OCI-LY3 (cell line): ENCODE results near the gene PANX3.
"Not testable (repeated sequence)": the region's sequence is repeated elsewhere in the genome, so short reads cannot be mapped to it uniquely, and the experiment has no call there.

Experiments used
- H2AFZ ChIP-seq: fragments of 200-600, 300-600 bp; shearing (Covaris generic); 2 replicates; pipeline ENCODE4 v1.6.0; 2014; ENCODE audit warnings: antibody characterized with exemption, low read depth, low read length
- H3K27ac ChIP-seq: fragments of 200-600, 300-600 bp; sonication (generic); 2 replicates; pipeline ENCODE4 v1.5.1; 2014; ENCODE audit warnings: mild to moderate bottlenecking, low read length, moderate library complexity, mixed read lengths
- H3K27me3 ChIP-seq: fragments of 200-600, 300-600 bp; sonication (generic); 2 replicates; pipeline ENCODE4 v1.6.1; 2014; ENCODE audit warnings: low read depth, low read length, mixed read lengths
- H3K36me3 ChIP-seq: fragments of 200-600, 300-600 bp; sonication (generic); replicated peaks from 2 replicates; pipeline ENCODE3; 2014; ENCODE audit warnings: low read depth, low read length, mixed read lengths
- H3K4me1 ChIP-seq: fragments of 300-600, 200-600 bp; sonication (generic); 2 replicates; pipeline ENCODE4 v1.6.1; 2014; ENCODE audit warnings: low read length, mixed read lengths
- H3K4me2 ChIP-seq: fragments of 200-600, 300-600 bp; sonication (generic); 2 replicates; pipeline ENCODE4 v1.6.1; 2014; ENCODE audit warnings: low read length, mixed read lengths
- H3K4me3 ChIP-seq: fragments of 300-600, 200-600 bp; sonication (generic); 2 replicates; pipeline ENCODE4 v1.5.1; 2014; ENCODE audit warnings: antibody characterized with exemption, mild to moderate bottlenecking, low read length, moderate library complexity
- H3K79me2 ChIP-seq: fragments of 300-600, 200-600 bp; shearing (Covaris generic); 2 replicates; pipeline ENCODE4 v1.6.1; 2014; ENCODE audit warnings: mild to moderate bottlenecking, low read length, mixed read lengths
- H3K9ac ChIP-seq: fragments of 300-600, 200-600 bp; shearing (Covaris generic); 2 replicates; pipeline ENCODE4 v1.6.0; 2014; ENCODE audit warnings: mild to moderate bottlenecking, low read length, moderate library complexity
- H3K9me3 ChIP-seq: fragments of 200-600, 300-600 bp; shearing (Covaris generic); 2 replicates; pipeline ENCODE4 v1.6.1; 2014; ENCODE audit warnings: low read length, mixed read lengths; ENCODE audit not compliant: insufficient read depth
- H4K20me1 ChIP-seq: fragments of 200-600, 300-600 bp; sonication (generic); 2 replicates; pipeline ENCODE4 v1.6.1; 2016; ENCODE audit warnings: low read length, mixed read lengths; ENCODE audit not compliant: insufficient read depth
- EZH2phosphoT487 ChIP-seq: fragments of 200-600 bp; shearing (Covaris generic); IDR thresholded peaks from 2 replicates; pipeline ENCODE4 v1.6.1; 2018; ENCODE audit warnings: antibody characterized with exemption, mixed run types, low read depth
- TF ChIP-seq, protein P1 (sequence below): fragments of 200-600, 300-600 bp; sonication (generic); IDR thresholded peaks from 2 replicates; pipeline ENCODE4 v1.5.1; 2014; ENCODE audit warnings: antibody characterized with exemption, low read length, low read depth

PANX3 gene

GRCh38 chr11:124595302-124595701, 15.9 kb upstream of the PANX3 start:
- TF ChIP-seq, protein P1, sequence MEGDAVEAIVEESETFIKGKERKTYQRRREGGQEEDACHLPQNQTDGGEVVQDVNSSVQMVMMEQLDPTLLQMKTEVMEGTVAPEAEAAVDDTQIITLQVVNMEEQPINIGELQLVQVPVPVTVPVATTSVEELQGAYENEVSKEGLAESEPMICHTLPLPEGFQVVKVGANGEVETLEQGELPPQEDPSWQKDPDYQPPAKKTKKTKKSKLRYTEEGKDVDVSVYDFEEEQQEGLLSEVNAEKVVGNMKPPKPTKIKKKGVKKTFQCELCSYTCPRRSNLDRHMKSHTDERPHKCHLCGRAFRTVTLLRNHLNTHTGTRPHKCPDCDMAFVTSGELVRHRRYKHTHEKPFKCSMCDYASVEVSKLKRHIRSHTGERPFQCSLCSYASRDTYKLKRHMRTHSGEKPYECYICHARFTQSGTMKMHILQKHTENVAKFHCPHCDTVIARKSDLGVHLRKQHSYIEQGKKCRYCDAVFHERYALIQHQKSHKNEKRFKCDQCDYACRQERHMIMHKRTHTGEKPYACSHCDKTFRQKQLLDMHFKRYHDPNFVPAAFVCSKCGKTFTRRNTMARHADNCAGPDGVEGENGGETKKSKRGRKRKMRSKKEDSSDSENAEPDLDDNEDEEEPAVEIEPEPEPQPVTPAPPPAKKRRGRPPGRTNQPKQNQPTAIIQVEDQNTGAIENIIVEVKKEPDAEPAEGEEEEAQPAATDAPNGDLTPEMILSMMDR, result no peak
- TF ChIP-seq EZH2phosphoT487, result no peak
- Histone ChIP-seq H3K79me2 (no peaks in the 10 kb centered on the region), H3K27me3 (peaks cover 16% of the 10 kb centered on the region), H3K9me3 (no peaks in the 10 kb centered on the region), H4K20me1 (no peaks in the 10 kb centered on the region), H3K4me3 (no peak overlapping the region), H3K36me3 (no peaks in the 10 kb centered on the region), H3K9ac (no peak overlapping the region), H3K27ac (no peak overlapping the region), H3K4me1 (no peaks in the 10 kb centered on the region), H2AFZ (no peak overlapping the region), H3K4me2 (no peak overlapping the region)

DNA sequence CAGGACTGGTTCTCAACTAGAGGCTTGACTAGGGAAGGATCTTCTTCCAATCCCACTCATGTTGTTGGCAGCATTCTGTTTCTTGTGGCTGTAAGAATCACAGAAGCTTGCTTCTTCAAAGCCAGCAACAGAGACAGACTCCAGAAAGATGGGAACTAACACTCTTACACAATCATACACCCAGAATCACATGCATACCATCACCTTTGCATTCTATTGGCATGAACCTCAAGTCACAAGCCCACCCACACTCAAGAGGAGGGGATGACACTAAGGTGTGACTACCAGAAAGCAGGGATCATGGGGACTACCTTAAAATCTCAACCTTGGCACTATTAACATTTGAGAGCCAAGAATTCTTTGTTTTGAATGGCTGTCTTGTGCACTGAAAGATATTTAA, 13.6 kb upstream of the PANX3 start:
- H3K79me2 ChIP-seq, result no peaks in the 10 kb centered on the region
- H2AFZ ChIP-seq, result no peak overlapping the region
- H3K4me1 ChIP-seq, result no peaks in the 10 kb centered on the region
- TF ChIP-seq, protein P1, result no peak
- TF ChIP-seq EZH2phosphoT487, result no peak
- no peaks in the 10 kb centered on the region for H4K20me1 ChIP-seq
- no peaks in the 10 kb centered on the region for H3K36me3 ChIP-seq
- H3K4me2 ChIP-seq, result no peak overlapping the region
- no peak overlapping the region for H3K27ac ChIP-seq
- no peak overlapping the region for H3K9ac ChIP-seq
- no peaks in the 10 kb centered on the region for H3K9me3 ChIP-seq
- H3K4me3 ChIP-seq, result no peak overlapping the region
- H3K27me3 ChIP-seq, result peaks cover 16% of the 10 kb centered on the region

- Histone ChIP-seq H3K36me3 (no peaks in the 10 kb centered on the region), H3K27ac (no peak overlapping the region), H3K79me2 (no peaks in the 10 kb centered on the region), H2AFZ (no peak overlapping the region), H3K4me1 (peaks cover 7% of the 10 kb centered on the region), H3K4me2 (no peak overlapping the region), H3K27me3 (peaks cover 9% of the 10 kb centered on the region), H3K4me3 (no peak overlapping the region), H3K9ac (no peak overlapping the region), H4K20me1 (no peaks in the 10 kb centered on the region), H3K9me3 (no peaks in the 10 kb centered on the region)
- TF ChIP-seq EZH2phosphoT487, result no peak
- TF ChIP-seq, protein P1, result no peak
These were observed 10.5 kb upstream of the PANX3 start for GRCh38 chr11:124600621-124601320.

DNA sequence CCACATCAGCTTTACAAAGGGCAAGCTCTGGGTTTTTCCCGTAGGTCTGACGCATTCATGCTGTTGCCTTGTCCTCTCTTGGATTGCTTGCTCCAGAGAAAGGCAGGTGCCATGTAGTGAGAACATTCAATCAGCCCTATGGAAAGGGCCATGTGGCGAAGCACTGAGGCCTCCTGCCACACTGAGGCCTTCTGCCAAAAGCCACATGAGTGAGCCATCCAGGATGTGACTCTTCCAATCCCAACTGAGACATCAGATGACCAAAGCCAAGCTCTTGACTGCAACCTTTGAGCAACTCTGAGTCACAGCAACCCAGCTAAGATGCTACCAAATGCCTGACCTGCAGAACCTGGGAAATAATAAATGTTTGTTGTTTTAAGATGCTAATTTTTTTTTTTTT, 9.0 kb upstream of the PANX3 start:
- no peak overlapping the region for H3K27ac ChIP-seq
- no peaks in the 10 kb centered on the region for H3K36me3 ChIP-seq
- no peaks in the 10 kb centered on the region for H3K9me3 ChIP-seq
- H3K27me3 ChIP-seq, result peaks cover 8% of the 10 kb centered on the region
- H3K4me3 ChIP-seq, result no peak overlapping the region
- H4K20me1 ChIP-seq, result no peaks in the 10 kb centered on the region
- H3K4me2 ChIP-seq, result no peak overlapping the region
- no peaks in the 10 kb centered on the region for H3K79me2 ChIP-seq
- H3K4me1 ChIP-seq, result peaks cover 12% of the 10 kb centered on the region
- H3K9ac ChIP-seq, result no peak overlapping the region
- no peak overlapping the region for H2AFZ ChIP-seq
- no peak for TF ChIP-seq EZH2phosphoT487
- TF ChIP-seq, protein P1, result no peak

DNA sequence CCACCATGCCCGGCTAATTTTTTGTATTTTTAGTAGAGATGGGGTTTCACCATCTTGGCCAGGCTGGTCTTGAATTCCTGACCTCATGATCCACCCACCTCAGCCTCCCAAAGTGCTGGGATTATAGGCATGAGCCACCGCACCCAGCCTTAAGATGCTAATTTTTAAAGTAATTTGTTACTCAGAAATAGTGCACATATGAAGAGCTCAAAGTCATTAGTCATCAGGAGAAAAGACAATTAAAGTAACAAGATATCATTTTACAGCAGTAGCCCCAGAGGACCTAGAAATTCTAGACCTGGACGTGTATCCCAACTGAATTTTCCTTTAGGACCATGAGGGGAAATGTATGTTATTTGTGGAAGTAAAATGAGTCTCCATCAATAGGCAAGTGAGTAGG, 8.5 kb upstream of the PANX3 start:
- H3K36me3 ChIP-seq, H3K4me3 ChIP-seq, H3K9ac ChIP-seq, H3K27ac ChIP-seq, H4K20me1 ChIP-seq, H3K4me2 ChIP-seq, H3K9me3 ChIP-seq, H3K79me2 ChIP-seq, H3K27me3 ChIP-seq, H2AFZ ChIP-seq: not testable (repeated sequence)
- H3K4me1 ChIP-seq, result peaks cover 12% of the 10 kb centered on the region
